ENCODE results near the gene SLC29A3. TPM values are rescaled to one million over a fixed set of nuclear protein-coding genes. Genes with fewer than 3 reads are reported as not detected.

Gene SLC29A3
- total RNA-seq, 1 experiment from 2014 or later, result 3.4 TPM

DNA sequence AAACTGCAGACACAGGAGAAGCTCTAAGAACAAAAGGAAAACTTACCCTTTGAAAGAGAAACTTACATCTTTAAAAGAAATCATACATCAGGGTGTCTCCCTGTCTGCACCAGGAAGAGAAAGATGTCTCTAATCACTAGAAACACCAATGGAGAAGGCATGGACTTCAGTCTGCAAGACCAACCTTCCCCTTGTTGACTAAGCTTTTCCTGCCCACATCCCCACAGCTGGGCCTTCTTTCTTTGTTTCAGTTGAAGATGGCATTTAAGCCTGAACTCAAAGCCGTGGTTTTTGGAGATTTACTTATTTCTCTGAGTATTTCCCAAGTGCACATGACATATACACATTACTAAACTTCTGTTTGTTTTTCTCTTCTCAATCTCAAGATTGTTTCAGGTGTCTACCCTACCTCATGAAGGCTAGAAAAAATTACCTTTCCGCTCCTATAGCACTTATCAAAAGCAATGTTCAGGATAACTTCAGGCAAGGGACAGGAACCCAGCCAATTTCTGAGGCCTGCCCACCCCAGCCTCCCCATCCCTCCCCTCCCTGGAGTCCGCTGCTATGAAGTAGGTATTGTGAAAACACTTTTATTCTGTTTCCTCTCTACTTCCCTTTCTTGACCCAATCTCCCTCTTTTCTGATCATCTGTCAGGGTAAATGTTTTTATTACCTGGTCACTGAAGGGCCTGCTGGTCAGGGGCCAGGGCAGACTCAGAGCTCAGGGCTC, 2.8 kb upstream of the SLC29A3 start:
- H3K9ac ChIP-seq (ENCODE audit: low read length), result no peak overlapping the region
- H3K4me2 ChIP-seq (ENCODE audit: low read depth, low read length, poor library complexity, severe bottlenecking), result no peak overlapping the region

DNA sequence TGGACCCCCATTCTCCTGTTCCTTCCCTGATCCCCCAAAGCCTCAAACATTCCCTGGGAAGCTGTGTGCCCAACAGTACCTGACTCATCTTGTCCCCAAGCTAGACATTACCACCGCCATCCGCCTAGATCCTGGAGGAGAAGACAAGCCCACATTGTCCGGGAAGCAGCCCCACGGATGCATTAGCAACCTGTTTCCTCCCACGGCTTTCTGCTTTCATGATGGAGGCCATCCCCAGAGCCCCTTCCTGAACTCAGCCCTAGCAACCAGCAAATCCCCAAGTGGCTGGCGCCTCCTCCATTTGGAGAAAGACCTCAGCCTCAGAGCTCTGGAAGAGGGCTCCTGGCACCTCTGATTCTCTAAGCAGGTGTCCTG, 2.3 kb upstream of the SLC29A3 start:
- Histone ChIP-seq H3K4me1 (ENCODE audit: low read length) (peaks cover 10% of the 10 kb centered on the region), H3K27ac (ENCODE audit: low read length) (no peak overlapping the region), H3K9me3 (ENCODE audit: low read length) (no peaks in the 10 kb centered on the region; the same call in 1 of the 2 replicates), H3K4me2 (ENCODE audit: low read depth, low read length, poor library complexity, severe bottlenecking) (no peak overlapping the region), H4K20me1 (ENCODE audit: insufficient read depth, low read depth, low read length) (peaks cover 3% of the 10 kb centered on the region; the same call in 1 of the 2 replicates), H3K9ac (ENCODE audit: low read length) (no peak overlapping the region), H3K4me3 (ENCODE audit: low read length) (no peak overlapping the region), H2AFZ (ENCODE audit: low read length) (no peak overlapping the region), H3K79me2 (ENCODE audit: low read length) (no peaks in the 10 kb centered on the region), H3K36me3 (ENCODE audit: insufficient read depth, low read length) (no peaks in the 10 kb centered on the region), H3K9me2 (replicated peaks; ENCODE audit: insufficient read depth, low read length) (no peaks in the 10 kb centered on the region), H3K27me3 (ENCODE audit: low read length) (0 out of 2 replicates have a peak, but pooled peaks cover 5% of the 10 kb centered on the region)
- DNase-seq, result no peak

More for the DNA sequence above, 2.8 kb upstream of the SLC29A3 start:
- H3K79me2 ChIP-seq (ENCODE audit: low read length), result no peaks in the 10 kb centered on the region
- no peak overlapping the region for H2AFZ ChIP-seq (ENCODE audit: low read length)
- H3K36me3 ChIP-seq (ENCODE audit: insufficient read depth, low read length), result no peaks in the 10 kb centered on the region
- no peaks in the 10 kb centered on the region for H3K9me2 ChIP-seq (replicated peaks; ENCODE audit: insufficient read depth, low read length)
- peaks cover 3% of the 10 kb centered on the region; the same call in 1 of the 2 replicates for H4K20me1 ChIP-seq (ENCODE audit: insufficient read depth, low read depth, low read length)
- H3K27ac ChIP-seq (ENCODE audit: low read length), result no peak overlapping the region
- 0 out of 2 replicates have a peak, but pooled peaks cover 5% of the 10 kb centered on the region for H3K27me3 ChIP-seq (ENCODE audit: low read length)
- no peak overlapping the region for H3K4me3 ChIP-seq (ENCODE audit: low read length)
- no peak for DNase-seq
- H3K9me3 ChIP-seq (ENCODE audit: low read length), result no peaks in the 10 kb centered on the region; the same call in 1 of the 2 replicates
- peaks cover 10% of the 10 kb centered on the region for H3K4me1 ChIP-seq (ENCODE audit: low read length)

DNA sequence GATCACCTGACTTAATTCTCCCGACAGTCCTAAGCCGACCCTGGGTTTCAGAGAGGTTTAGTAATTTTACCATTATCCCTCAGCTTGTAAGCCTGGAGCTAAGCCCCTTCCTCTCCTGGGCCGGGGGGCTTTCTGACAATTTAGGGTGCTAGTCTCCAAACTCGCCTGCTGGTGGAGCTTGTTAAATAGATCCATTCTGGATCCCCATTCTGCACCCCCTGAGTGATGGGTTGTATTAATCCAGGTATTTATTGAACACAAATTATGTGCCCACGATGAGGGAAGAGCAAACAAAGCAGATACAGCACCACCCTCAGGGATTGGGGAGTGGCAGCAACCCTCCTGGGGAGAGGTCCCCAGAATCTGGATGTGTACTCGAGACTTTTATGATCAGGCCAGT, 1.3 kb upstream of the SLC29A3 start:
- Histone ChIP-seq H2AFZ (ENCODE audit: low read length) (no peak overlapping the region), H3K4me1 (ENCODE audit: low read length) (peaks cover 10% of the 10 kb centered on the region), H3K27ac (ENCODE audit: low read length) (no peak overlapping the region), H3K9me3 (ENCODE audit: low read length) (no peaks in the 10 kb centered on the region), H3K9me2 (replicated peaks; ENCODE audit: insufficient read depth, low read length) (no peaks in the 10 kb centered on the region), H4K20me1 (ENCODE audit: insufficient read depth, low read depth, low read length) (peaks cover 3% of the 10 kb centered on the region; the same call in 1 of the 2 replicates), H3K36me3 (ENCODE audit: insufficient read depth, low read length) (no peaks in the 10 kb centered on the region), H3K4me2 (ENCODE audit: low read depth, low read length, poor library complexity, severe bottlenecking) (no peak overlapping the region), H3K4me3 (ENCODE audit: low read length) (no peak overlapping the region), H3K9ac (ENCODE audit: low read length) (no peak overlapping the region), H3K27me3 (ENCODE audit: low read length) (0 out of 2 replicates have a peak, but pooled peaks cover 3% of the 10 kb centered on the region), H3K79me2 (ENCODE audit: low read length) (no peaks in the 10 kb centered on the region)
- DNase-seq, result no peak

DNA sequence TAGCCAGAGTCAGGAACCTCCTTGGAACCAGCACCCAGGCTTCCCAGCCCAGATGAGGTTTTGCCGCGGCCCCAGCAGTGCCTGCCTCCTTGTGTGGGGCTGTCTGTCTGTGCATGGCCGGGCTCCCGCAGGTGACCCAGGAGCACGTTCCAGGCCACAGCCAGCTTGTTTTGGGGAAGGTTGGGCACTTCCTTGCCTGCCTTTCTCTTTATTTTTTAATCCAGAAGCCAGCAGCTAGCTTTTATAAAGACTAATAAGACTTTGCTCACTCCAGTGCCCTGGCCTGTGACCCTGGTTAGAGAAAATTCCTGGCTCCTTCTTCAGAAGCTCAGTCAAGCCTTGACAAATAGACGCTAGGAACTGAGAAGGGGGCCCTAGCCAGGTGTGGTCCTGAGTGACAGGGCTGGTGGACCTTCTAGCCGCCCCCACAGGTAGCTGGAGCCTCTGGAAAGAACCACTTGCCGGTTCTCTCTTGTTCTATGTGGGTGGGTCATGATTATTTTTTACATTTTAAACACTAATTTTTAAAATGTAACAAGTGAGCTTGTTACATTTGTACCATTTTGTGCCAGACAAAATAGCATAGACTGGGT, 837 bp downstream of the SLC29A3 start:
- Histone ChIP-seq H3K4me3 (ENCODE audit: low read length) (peak overlapping the region; percentile 95), H3K27me3 (ENCODE audit: low read length) (no peaks in the 10 kb centered on the region), H3K36me3 (ENCODE audit: insufficient read depth, low read length) (no peaks in the 10 kb centered on the region), H3K9me3 (ENCODE audit: low read length) (no peaks in the 10 kb centered on the region), H3K4me2 (ENCODE audit: low read depth, low read length, poor library complexity, severe bottlenecking) (peak overlapping the region; percentile 78), H3K9ac (ENCODE audit: low read length) (peak overlapping the region; percentile 91), H4K20me1 (ENCODE audit: insufficient read depth, low read depth, low read length) (peaks cover 3% of the 10 kb centered on the region; the same call in 1 of the 2 replicates), H2AFZ (ENCODE audit: low read length) (peak overlapping the region; percentile 100; the same call in 1 of the 2 replicates), H3K4me1 (ENCODE audit: low read length) (peaks cover 10% of the 10 kb centered on the region), H3K9me2 (replicated peaks; ENCODE audit: insufficient read depth, low read length) (no peaks in the 10 kb centered on the region), H3K79me2 (ENCODE audit: low read length) (no peaks in the 10 kb centered on the region), H3K27ac (ENCODE audit: low read length) (no peak overlapping the region)
- no peak for DNase-seq

DNA sequence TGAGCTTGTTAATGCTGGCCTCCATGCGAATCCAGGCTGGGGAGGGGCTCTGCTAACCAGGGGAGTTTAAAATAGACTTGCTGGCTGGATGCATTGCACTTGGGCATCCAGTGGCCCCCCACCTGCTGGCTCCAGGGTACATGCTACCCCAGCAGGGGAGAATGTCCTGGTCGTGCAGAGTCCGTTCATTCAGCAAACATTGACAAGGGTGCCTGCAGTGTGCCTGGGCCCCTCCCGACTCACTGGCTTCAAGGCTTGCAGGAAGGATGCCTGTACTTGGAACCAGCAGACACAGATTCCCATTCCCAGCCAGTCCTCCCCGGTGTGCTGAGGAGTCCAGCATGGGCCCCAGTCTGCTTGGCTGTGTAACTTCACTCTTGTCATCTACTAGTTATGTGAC, 1.5 kb downstream of the SLC29A3 start:
- Histone ChIP-seq H3K9me2 (replicated peaks; ENCODE audit: insufficient read depth, low read length) (no peaks in the 10 kb centered on the region), H4K20me1 (ENCODE audit: insufficient read depth, low read depth, low read length) (peaks cover 2% of the 10 kb centered on the region; the same call in 1 of the 2 replicates), H3K79me2 (ENCODE audit: low read length) (no peaks in the 10 kb centered on the region), H2AFZ (ENCODE audit: low read length) (no peak overlapping the region), H3K27ac (ENCODE audit: low read length) (no peak overlapping the region), H3K27me3 (ENCODE audit: low read length) (no peaks in the 10 kb centered on the region), H3K4me3 (ENCODE audit: low read length) (peak overlapping the region; percentile 95; the same call in 1 of the 2 replicates), H3K36me3 (ENCODE audit: insufficient read depth, low read length) (no peaks in the 10 kb centered on the region), H3K9me3 (ENCODE audit: low read length) (no peaks in the 10 kb centered on the region), H3K9ac (ENCODE audit: low read length) (no peak overlapping the region), H3K4me2 (ENCODE audit: low read depth, low read length, poor library complexity, severe bottlenecking) (no peak overlapping the region), H3K4me1 (ENCODE audit: low read length) (peaks cover 10% of the 10 kb centered on the region)
- DNase-seq, result no peak

DNA sequence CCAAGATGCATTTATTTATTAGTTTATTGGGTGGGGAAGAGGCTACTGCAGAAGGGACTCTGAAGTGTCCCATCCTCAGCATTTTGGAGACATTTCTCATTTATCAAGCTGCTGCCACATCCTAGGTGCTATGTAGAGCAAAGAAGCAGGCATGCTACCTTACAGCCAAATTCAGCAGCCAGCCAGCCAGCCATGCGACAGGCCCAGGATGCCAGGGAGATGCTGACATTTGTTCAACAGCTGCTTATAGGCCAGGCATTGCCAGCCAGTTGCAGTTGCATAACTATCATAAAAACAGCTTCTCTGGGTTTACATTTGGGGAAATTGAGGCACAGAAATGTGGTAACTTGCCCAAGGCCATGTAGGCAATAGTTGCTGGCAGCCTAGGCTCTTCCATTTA, 2.3 kb downstream of the SLC29A3 start:
- no peaks in the 10 kb centered on the region for H3K27me3 ChIP-seq (ENCODE audit: low read length)
- H3K4me2 ChIP-seq (ENCODE audit: low read depth, low read length, poor library complexity, severe bottlenecking), result no peak overlapping the region
- no peak for DNase-seq
- H3K9me3 ChIP-seq (ENCODE audit: low read length), result no peaks in the 10 kb centered on the region
- no peaks in the 10 kb centered on the region for H4K20me1 ChIP-seq (ENCODE audit: insufficient read depth, low read depth, low read length)
- peaks cover 10% of the 10 kb centered on the region for H3K4me1 ChIP-seq (ENCODE audit: low read length)
- H3K9ac ChIP-seq (ENCODE audit: low read length), result no peak overlapping the region
- H3K4me3 ChIP-seq (ENCODE audit: low read length), result no peak overlapping the region
- no peak overlapping the region for H2AFZ ChIP-seq (ENCODE audit: low read length)
- H3K9me2 ChIP-seq (replicated peaks; ENCODE audit: insufficient read depth, low read length), result no peaks in the 10 kb centered on the region
- no peaks in the 10 kb centered on the region for H3K79me2 ChIP-seq (ENCODE audit: low read length)
- H3K36me3 ChIP-seq (ENCODE audit: insufficient read depth, low read length), result no peaks in the 10 kb centered on the region
- H3K27ac ChIP-seq (ENCODE audit: low read length), result no peak overlapping the region

DNA sequence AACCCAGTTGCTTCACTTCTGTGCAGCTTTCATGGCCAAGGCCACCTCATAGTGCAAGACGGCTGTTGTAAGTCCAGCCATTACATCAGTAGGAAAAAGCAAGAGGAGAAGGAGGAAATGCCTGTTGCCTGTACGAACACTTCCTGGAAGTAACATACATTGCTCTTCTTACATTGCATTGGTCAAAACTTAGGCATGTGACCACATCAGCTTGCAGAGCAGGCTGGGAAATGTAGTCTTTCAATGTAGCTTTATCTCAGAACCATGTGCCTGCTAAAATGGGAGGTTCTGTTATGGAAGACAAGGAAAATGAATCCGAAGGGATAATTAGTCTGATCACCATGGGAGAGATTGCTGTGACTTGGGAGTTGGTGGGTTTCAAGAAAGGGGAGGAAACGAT, 4.3 kb downstream of the SLC29A3 start:
- no peak overlapping the region for H3K4me2 ChIP-seq (ENCODE audit: low read depth, low read length, poor library complexity, severe bottlenecking)
- no peaks in the 10 kb centered on the region for H3K79me2 ChIP-seq (ENCODE audit: low read length)

DNA sequence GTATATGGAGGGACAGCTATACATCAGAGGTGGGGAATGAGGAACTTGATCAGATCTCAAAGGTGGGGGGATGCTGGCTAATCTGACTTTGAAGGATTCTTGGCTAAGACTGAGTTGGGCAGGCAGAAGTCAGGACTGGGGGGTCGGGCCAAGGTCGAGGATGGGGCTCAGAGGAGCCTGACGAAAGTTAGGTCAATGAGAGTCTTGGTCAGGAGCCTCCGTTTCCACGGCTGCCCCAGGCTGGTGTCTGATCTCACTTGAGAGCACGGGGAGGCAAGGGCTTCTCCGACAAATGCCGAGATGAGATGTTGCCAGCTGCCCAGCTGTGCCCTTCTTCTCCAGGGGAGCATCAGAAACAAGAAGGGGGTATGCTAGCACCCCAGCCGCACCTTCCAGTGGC, 5.7 kb downstream of the SLC29A3 start:
- Histone ChIP-seq H4K20me1 (ENCODE audit: insufficient read depth, low read depth, low read length) (no peaks in the 10 kb centered on the region), H2AFZ (ENCODE audit: low read length) (no peak overlapping the region), H3K9me2 (replicated peaks; ENCODE audit: insufficient read depth, low read length) (no peaks in the 10 kb centered on the region), H3K36me3 (ENCODE audit: insufficient read depth, low read length) (no peaks in the 10 kb centered on the region), H3K4me1 (ENCODE audit: low read length) (peaks cover 7% of the 10 kb centered on the region), H3K27ac (ENCODE audit: low read length) (no peak overlapping the region), H3K27me3 (ENCODE audit: low read length) (no peaks in the 10 kb centered on the region), H3K79me2 (ENCODE audit: low read length) (no peaks in the 10 kb centered on the region), H3K9ac (ENCODE audit: low read length) (no peak overlapping the region), H3K9me3 (ENCODE audit: low read length) (no peaks in the 10 kb centered on the region), H3K4me3 (ENCODE audit: low read length) (no peak overlapping the region), H3K4me2 (ENCODE audit: low read depth, low read length, poor library complexity, severe bottlenecking) (no peak overlapping the region)
- DNase-seq, result no peak

More for the DNA sequence above, 4.3 kb downstream of the SLC29A3 start:
- Histone ChIP-seq H3K27ac (ENCODE audit: low read length) (no peak overlapping the region), H3K27me3 (ENCODE audit: low read length) (no peaks in the 10 kb centered on the region), H3K9ac (ENCODE audit: low read length) (no peak overlapping the region), H3K9me2 (replicated peaks; ENCODE audit: insufficient read depth, low read length) (no peaks in the 10 kb centered on the region), H3K9me3 (ENCODE audit: low read length) (no peaks in the 10 kb centered on the region), H3K4me3 (ENCODE audit: low read length) (no peak overlapping the region), H4K20me1 (ENCODE audit: insufficient read depth, low read depth, low read length) (no peaks in the 10 kb centered on the region), H2AFZ (ENCODE audit: low read length) (peak overlapping the region; percentile 36; the same call in 1 of the 2 replicates), H3K36me3 (ENCODE audit: insufficient read depth, low read length) (no peaks in the 10 kb centered on the region), H3K4me1 (ENCODE audit: low read length) (peaks cover 10% of the 10 kb centered on the region)
- peak; percentile 77 for DNase-seq
